Pulmonary artery endothelial cell (primary cell): Measurements from ENCODE around the gene DAAM1. TPM values are rescaled to one million over a fixed set of nuclear protein-coding genes. Genes with fewer than 3 reads are reported as not detected.

ENCODE experiments used
- DNase-seq: peaks from one replicate; pipeline ENCODE4 v3.0.0-alpha.2; 2011; ENCODE audit warnings: low read depth, low spot score
- total RNA-seq: library from RNA; depleted of rRNA; stranded (reverse); fragments of >200 nt; gene quantifications from 2 replicates; pipeline ENCODE4 v1.2.3, GENCODE V29; 2014

DAAM1 gene
- total RNA-seq, 1 donor from 2014 or later, result 42.7 TPM

DNA sequence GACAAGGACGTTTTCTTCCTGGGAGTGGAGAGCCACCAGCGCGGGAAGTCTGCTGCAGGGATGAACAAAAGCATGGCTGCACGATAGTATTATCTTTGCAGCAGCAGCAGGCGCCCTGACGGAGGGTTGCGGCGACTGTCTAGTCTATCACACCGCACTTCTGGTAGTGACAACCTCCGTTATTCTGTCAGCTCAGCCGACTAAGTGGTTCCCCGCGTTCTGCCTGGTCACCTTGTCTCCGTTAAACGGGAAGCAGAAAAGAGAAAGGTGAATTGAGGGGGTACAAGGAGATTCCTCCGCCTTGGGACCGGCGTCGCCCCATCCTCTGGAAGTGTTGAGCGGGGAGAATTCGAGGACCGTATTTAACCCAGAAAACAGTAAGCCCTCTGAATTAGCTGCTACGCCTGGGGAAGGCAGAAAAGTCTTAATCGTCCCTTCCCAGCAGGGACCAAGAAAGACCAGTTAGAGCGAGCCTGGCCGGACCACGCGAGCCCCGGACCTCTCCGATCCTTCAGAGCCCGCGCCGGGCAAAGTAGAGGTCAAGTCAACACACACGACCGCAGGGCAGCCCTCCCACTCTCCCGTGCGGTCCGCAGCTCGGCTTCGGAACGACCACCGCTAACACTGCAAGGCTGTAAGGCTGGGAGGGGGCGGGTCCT lies 536 bp upstream of the DAAM1 start:
- no peak for DNase-seq

DNA sequence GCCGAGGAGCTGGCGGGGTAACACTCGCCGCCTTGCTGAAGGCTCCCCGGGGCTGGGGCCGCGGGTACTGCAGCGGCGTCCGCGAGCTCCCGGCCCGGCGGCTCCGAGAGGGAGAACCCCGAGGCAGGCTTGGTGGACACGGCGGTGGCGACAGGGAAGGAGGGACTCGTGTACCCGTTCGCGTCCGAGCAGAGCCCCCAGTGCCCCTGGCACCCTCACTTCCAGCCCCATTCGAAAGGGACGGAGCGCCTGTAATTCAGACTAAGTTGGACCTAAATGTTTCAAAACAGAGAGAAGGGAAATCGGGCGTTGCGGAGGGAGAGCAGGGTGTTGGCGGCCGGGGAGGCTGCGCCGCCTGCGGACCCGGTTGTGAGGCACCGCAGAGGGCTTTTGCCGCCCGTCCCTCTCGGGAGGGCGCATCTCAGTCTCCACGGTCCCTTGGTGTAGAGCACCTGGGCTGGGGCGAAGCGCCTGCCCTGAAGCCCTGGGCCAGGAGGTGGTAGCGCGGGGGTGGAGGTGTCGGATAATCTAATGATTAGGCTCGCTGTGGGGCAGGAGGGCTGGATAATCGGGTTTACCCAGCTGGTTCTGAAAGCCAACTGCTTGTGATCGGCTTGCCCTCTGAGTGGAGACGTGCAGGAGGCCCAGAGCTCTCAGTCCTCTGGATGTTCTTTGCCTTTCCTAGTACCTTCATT lies 771 bp downstream of the DAAM1 start:
- no peak for DNase-seq

DNA sequence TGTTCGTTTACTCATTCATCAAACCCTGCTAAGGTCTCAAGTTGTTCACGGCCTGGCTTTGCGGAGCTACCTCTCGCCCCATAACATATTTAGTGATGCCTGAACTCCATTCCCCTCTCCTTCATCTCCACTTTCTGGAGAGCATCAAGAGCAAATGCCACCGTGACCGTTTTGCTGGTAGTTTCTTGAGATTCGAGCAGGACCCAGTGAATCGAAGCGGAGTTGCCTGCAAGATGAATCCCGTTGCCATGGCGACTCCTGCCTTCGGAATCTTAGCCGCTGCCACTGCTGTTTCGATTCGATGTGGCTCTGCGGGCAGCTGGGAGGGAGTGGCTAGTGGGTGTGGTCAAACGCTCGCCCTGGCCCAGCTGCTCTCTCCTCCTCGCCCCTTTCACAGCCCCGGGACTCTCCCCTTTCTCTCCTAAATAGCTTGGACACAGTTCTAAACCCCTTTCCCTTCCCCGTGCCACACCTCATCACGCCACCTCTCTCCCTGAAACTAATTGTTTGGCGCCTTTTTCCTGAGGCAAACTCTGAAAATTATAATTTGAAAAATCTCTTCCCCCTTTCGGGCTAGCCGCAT lies 1.4 kb downstream of the DAAM1 start:
- peak; percentile 67 for DNase-seq

DNA sequence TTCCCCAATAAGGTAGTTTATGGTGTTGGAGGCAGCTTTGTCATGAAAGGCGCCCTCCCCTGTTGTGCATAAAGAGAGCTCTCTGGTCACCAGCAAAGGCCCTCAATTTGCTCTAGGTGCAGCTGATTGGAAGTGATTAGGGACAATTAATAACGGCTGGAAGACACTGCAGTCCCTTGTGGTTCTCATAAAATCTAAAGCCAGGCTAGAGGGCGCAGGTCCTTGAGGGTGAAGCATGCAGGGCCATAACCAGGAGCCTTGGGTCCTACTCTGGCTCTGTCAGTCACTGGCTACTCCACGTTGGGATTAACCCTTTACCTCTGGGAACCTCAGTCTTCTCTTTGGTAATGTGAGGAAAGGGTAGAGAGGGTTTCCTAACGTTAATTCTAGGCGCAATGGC lies 1.9 kb downstream of the DAAM1 start:
- DNase-seq, result no peak

DNA sequence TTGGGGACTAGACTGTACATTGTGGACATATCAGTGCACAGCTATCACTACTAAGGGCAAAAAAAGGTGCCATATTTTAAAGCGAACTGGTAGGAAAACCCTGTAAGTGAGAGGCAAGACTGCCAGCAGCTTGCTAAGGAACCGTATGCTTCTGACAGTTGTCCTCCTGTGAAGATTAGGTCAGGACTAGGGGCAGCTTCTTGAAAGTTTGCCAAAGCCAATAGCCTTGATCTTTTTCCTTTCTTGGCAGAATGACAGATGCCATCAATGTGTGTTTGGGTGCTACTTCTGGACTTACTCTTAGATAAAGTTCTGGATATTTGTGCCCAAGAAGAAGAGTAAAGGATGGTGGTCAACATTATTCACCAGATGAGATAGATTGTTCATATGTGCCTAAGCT lies 7.4 kb downstream of the DAAM1 start:
- DNase-seq, result no peak

DNA sequence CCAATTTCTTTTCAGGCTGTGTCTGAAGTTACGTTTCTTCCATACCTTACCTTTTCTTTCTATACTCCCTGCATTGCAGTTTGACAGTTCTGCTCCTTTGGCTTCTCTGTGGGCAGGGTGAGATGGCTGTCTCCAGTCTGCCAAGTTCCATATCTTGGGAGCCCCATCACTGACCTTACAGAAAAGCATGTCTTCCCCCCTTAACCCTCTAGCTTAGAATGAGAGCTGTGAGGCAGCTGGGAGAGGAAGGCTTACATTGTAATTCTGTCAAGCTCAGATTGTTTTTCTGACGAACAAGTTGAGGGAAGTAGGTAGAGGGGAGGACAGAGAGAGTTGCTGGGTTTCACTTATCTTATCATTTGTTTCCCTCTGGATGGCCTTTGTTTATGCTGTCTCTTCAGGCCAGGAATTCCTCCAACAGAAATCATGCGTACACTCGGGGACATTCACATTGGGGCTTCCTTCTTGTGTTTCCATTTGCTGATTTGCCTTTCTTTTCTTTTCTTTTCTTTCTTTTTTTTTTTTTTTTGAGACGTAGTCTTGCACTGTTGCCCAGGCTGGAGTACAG lies 9.3 kb downstream of the DAAM1 start:
- no peak for DNase-seq

DNA sequence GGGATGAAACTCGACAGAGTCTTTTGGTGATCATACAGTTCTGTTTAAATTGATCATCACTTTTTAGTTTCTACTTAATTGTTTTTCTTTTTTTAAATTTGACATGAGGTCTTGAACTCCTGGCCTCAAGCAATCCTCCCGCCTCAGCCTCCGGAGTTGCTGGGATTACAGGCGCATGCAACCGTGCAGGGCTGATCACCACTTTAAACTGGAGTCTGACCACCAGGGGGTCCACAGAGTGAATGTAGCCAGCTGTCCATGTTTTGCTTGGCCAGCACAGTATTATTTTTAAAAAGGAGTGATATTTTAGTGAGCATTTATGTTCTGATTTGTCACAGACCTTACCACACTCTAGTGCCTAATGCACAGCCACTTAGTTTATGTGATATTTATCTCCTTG lies 10.7 kb downstream of the DAAM1 start:
- no peak for DNase-seq

DNA sequence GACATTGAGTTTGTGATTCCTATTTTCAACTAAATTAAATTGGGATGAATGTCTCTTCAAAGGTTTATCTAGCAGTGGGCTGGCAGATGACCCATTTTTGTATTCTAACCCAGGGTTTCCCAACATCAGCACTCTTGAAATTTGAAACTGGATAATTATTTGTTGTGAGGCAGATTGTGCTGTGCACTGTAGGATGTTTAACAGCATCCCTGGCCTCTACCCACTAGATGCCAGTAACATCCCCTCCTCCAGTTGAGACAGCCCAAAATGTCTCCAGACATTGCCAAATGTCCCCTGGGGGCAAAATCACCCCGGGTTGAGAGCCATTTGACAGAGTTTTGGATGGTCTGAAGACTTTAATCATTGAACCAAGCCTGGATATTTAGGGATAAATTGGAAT lies 11.1 kb downstream of the DAAM1 start:
- DNase-seq, result no peak

DNA sequence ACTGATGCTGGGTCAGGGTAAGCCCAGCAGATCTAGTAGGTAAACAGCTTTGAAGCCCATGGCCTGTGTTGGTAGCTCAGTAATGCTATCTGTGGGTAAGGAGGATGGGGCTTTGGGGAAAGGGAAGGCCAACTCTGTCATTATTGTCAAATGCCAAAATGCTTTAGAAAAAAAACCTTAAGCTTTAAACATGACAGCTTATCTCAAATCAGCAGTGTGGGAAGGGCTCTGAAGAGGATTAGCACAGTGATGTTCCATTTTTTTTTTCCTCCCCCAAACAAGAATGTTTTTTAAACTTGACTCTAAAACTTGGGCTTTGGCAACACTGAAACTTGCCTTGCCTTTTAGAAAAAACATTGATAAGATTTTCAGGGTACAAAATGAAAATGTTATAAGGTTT lies 11.7 kb downstream of the DAAM1 start:
- DNase-seq, result no peak

DNA sequence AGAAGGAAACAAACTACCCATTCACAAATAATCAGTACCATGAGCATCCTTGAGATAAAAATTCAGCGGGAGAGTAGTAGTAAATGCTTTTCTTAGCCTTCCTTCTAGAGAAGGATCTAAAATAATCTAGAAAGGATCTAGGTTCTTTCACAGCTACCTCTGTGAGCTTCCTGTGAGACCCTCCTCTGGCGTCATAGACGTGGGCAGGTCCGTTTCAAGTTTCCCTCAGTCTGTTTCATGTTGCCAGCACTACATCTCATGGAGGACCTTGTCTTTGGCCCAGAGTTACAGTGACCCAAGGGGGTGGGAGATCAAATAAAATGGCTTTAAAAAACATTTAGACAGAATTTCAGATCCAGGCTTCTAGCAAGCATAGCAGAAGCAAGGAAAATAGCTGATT lies 13.6 kb downstream of the DAAM1 start:
- no peak for DNase-seq

DNA sequence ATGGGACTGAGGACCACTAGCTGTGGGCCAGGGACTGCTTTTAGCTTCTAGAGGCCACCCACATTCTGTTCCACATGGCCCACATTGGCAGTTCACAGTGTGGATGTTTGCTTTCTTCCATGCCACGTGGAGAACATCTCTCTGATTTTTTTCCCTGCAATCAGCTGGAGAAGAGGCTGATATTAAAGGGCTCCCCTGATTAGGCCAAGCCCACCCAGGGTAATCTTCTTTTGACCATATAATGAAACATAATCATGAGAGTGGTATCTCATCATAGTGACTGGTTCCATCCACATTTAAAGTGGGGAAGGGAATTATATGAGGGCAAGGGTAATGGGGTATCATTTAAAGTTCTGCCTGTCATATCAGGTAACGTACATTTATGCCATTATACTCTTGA lies 15.8 kb downstream of the DAAM1 start:
- DNase-seq, result no peak

DNA sequence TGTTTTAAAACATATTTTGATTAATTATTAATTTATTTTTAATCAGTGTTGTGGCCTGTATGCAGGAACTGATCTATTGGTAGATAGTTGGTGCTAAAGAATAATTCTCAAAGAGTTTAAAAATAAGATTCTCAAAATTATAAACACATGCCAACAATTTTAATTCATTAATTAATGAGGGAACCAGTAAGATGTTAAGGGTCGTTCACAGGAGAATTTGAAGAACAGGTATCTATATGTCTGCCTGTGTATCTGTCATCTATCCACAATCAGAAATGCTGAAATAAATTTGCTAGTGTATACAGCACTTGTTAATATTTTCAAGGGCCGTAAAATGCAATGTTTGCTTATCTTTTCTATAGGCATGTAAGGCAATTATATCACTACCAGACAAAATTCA lies 18.4 kb downstream of the DAAM1 start:
- no peak for DNase-seq

DNA sequence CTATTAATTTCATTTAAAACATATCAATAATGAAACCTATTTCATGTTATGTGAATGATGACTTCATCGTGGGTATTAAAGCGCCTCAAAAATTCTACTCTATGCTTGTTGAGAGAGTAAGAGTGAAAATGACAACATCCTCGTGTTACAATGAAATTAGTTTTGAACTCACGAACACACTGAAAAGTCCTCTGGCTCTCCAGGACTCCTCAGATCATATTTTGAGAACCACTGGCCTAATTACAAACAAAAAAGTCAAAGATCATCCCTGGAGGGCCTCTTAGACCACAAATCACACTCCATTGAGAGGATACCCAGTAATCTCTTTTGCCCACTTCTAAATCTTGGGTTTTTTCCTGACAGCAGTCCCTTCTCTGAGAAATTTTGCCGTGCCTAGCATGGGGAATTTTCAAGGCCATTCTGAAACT lies 19.1 kb downstream of the DAAM1 start:
- DNase-seq, result no peak

DNA sequence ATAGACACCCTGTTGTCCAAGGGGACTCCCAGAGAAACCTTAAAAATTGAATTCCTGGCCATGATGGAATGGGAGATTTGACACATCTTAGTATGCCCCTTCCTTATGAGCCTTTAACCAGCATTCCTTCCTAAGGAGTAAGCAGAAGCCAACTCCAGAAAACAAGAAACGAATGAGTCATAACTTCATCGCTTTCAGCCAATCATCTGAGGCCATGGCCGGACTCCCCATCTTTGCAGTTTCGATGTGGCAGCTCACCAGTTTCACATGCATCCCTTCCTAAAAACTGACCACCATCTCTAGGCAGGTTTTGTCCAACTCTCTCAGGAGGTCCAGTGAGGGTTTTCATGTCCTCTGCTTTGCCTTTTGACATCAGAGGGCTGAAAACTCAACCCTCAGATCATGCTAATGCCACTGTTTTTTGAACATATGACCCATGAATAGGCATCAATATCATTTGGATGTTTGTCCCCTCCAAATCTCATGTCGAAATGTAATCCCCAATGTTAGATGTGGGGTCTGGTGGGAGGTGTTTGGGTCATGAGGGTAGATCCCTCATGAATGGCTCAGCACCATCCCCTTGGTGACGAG lies 19.9 kb downstream of the DAAM1 start:
- no peak for DNase-seq

DNA sequence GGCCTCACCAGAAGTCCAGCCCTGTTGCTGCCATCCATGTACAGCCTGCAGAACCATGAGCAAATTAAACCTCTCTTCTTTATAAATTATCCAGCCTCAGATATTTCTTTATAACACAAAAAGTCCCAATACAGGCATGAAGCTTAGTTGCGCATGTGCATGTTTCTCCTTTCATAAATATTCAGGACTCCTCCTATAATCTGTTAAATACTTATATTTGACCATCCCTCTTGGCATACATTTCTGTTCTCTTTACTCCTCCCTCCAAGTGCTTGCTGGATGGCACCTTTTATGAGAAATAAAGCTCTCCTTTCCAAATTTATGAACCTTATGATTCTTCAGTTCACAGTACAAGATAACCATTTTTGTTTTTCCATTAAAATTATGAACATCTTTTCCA lies 20.5 kb downstream of the DAAM1 start:
- DNase-seq, result no peak

DNA sequence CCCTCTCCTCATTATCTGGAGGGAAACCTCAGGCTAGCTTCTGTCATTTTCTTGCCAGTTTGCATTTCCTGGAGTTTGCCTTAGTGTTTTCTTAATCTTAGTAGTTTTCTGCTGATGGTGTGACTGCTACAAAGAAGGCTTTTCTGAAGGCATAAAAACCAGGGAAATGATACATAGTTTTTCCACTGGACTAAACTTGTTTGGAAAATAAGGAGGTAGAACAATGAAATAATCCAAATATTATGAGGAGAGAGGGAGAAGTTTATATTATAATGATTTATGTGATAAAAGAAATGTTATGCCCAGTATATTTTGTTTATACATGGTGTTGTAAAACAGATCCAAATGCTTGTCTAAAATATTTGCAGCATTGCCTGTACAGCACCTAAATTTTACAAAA lies 22.2 kb downstream of the DAAM1 start:
- DNase-seq, result no peak

DNA sequence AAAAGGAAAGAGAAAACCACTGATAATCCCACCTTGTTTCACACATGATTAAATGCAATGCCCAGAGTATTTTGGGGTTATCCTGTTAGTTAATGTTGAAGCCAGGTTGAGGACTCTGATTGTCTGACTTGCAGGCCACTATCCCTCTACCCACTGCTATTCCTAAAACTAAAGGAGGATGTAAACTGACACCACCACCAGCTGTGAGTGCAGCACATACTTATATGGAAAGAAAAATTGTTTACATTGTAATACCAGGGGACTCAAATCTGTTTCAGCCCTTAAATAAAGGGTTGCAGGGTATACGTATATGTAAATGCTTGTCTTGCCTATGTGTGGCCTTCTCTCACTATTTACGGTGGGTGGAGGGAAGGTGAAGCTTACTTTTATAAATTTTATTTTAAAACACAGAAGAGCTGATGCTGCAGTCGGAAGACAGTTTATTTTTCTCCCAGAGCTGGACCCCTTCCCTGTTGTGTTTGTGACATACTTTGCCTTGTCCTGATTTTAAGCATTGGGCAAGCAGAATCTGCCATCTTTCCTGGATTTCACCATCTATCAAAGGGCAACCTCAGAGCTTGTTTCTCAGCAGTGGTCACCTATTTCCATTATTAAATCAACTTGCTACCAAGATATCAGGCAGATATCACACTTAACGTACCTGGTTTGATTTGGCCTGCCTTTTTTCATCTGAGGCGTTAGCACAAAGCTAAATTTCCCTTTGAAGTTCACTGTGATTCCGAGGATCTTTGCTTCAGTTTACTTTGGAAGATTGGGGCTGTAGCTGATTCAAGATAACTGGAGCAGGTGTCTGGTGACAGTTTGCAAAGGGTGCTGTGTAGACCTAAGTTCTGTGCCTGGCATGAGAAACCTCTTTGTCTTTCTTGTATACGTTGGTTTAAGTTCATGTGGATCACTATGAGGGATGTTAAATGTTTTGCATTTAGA lies 25.2 kb downstream of the DAAM1 start:
- DNase-seq, result no peak

DNA sequence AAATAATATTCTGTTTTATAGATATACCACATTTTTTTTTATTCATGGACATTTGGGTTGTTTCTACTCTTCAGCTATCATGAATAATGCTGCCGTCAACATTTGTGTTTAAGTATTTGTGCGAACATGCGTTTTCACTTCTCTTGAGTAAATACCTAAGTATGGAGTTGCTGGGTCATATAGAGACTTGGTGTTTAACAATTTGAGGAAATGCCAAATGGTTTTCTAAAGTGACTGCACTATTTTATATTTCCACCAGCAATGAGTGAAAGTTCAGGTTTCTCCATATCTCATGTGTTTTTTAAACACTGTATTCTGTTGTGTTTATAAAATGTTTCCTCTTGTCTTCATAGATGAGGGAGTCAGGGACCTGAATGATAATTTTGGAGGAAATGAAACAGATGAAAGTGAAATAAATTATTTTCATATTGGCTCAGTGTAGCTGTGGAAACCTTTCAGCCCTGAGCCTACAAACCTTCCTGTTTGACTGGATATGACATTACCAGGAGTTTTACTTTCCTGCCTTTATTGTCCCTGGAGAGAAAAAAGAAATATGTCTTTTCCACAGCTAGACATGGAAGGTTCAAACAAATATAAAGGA lies 26.3 kb downstream of the DAAM1 start:
- no peak for DNase-seq

DNA sequence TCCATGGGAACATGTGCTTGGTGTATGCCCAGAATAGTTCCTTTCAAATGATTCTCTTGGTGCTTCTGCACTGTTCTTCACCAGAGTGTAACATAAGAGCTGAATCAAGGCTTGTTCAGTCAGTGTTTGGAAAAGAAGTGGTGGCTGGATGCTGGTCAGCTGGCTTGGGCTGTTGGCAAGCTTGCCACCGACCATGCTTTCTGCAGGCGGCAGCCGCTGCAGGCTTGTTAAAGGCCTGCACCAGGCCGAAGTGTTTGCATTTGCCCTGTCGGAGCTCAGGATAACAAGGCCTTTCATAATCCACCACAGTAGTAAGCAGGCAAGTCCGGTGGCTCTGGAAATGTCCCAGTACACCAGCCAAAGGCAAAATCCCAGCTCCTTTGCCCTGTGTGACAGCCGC lies 26.9 kb downstream of the DAAM1 start:
- DNase-seq, result no peak

DNA sequence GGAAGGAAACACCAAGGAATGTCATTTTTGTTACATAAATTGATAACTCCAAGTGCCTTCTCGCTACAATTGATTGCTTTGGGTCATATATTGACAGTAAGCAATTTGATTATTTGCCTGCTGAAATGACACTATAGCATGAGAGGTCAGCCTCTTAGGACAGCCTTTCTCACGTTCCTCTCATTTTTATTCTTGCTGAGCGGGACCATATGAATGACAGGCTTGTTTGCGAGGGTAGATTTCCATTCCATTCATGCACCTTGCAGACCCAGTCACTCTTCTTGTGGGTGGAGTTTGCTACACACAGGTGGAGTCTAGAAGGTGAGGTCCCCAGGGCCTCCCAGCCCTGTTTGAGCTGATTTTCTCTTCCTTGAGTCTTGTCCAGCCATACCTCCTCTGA lies 27.3 kb downstream of the DAAM1 start:
- no peak for DNase-seq

DNA sequence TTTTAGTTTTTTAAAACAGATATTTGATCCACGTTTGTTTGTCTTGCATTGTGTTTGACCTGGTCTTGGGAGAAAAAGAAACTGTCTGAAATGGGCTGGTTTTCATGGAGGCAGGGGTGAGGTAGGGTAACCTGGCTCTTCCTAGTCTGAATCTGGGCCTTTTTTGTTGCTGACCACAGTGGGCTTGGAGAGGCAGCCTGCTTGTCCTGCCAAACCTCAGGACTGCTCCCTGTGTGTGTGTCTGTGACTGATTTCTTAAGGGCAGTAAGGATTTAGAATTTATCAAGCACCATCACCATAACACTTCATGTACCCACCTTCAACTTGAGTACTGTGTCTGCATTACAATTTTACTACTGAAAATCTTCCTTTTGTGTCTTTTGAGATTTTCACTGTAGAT lies 28.5 kb downstream of the DAAM1 start:
- DNase-seq, result no peak
